ENCODE measurements around the gene BTRC.
"Not testable (repeated sequence)": the region's sequence is repeated elsewhere in the genome, so short reads cannot be mapped to it uniquely, and the experiment has no call there.

The BTRC gene

DNA sequence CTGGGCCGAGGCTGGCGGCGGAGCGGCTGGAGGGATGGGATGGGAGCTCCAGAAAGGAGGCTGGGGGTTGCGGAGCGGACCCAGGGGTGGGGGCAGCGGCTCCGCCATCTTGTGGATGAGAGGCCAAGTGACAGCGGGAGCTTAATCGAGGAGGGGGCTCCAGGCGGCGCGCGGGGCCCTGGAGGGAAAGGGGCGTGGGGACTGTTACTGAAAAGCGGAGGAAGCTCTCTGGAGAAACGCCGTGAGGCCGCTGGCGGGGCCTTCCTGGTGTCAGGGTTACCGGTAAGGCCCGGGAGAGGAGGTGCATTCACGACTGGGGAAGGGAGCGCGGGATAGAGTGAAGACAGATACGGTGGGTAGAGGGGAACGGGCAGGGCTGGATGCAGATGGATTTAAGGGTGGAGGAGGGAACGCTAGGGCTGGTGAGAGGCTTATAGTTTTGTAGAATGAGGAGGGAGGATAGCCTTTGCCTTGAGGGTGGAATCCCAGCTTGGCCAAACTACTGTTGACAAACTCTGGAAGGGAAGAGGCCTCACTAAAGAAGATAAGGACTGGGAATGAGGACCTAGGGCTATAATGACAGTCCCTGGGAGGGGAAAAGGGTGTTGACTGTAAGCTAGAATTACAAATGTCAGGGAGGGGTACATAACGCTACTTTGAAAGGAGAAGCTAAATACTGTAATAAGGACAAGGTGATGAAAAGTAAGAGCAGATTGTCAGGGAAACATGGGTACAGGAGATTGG lies 535 bp downstream of the BTRC start:
- TF ChIP-seq, protein P1, sequence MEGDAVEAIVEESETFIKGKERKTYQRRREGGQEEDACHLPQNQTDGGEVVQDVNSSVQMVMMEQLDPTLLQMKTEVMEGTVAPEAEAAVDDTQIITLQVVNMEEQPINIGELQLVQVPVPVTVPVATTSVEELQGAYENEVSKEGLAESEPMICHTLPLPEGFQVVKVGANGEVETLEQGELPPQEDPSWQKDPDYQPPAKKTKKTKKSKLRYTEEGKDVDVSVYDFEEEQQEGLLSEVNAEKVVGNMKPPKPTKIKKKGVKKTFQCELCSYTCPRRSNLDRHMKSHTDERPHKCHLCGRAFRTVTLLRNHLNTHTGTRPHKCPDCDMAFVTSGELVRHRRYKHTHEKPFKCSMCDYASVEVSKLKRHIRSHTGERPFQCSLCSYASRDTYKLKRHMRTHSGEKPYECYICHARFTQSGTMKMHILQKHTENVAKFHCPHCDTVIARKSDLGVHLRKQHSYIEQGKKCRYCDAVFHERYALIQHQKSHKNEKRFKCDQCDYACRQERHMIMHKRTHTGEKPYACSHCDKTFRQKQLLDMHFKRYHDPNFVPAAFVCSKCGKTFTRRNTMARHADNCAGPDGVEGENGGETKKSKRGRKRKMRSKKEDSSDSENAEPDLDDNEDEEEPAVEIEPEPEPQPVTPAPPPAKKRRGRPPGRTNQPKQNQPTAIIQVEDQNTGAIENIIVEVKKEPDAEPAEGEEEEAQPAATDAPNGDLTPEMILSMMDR (IDR thresholded peaks at IDR 0.05): no peak
- Mint-ChIP-seq H3K27me3 (ENCODE audit: low read depth, poor library complexity) (peaks cover 20% of the 10 kb centered on the region), H3K4me3 (peak overlapping the region; percentile 97)

DNA sequence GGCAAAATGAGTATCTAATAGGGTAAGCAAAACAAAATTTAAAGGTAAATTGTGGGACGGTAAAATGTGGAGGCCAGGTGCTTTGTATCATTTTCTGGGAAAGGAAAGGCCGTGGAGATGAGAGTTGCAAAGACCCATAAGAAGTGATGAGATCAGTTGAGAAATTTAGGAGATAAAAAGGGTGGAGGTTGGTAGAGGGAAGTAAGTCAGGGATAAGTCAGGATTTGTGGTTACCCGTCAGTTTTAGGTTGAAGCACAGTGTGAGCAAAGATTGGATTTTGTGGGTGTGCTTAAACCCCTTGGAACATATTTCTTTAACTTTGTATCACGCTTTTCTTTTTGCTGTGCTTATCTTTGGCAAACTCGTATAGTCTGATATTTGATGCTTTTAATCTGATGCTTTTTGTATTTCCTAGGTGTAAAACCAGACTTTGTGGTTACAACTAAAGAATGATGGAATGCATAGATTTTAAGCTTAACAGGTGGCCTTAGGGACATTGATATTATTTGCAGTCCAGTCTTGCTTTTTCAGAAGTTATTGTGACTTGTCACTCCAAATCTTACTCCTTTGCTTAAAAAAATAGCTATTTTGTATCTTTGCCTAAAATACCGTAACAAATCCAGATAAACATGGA lies 1.2 kb downstream of the BTRC start:
- H3K4me1 Mint-ChIP-seq: peaks cover 21% of the 10 kb centered on the region
- peaks cover 14% of the 10 kb centered on the region for H3K36me3 Mint-ChIP-seq (ENCODE audit: low read depth)
- H3K27me3 Mint-ChIP-seq (ENCODE audit: low read depth, poor library complexity): peaks cover 18% of the 10 kb centered on the region
- peak overlapping the region; percentile 97 for H3K4me3 Mint-ChIP-seq
- TF ChIP-seq, protein P1 (IDR thresholded peaks at IDR 0.05): no peak
- no peaks in the 10 kb centered on the region for H3K9me3 Mint-ChIP-seq
- peak overlapping the region; percentile 99 for H3K27ac Mint-ChIP-seq
- no peak for DNase-seq

More for the DNA sequence above, 535 bp downstream of the BTRC start:
- DNase-seq: peak; percentile 83
- H3K27ac Mint-ChIP-seq: peak overlapping the region; percentile 99
- H3K36me3 Mint-ChIP-seq (ENCODE audit: low read depth): peaks cover 14% of the 10 kb centered on the region
- no peaks in the 10 kb centered on the region for H3K9me3 Mint-ChIP-seq
- peaks cover 21% of the 10 kb centered on the region for H3K4me1 Mint-ChIP-seq

DNA sequence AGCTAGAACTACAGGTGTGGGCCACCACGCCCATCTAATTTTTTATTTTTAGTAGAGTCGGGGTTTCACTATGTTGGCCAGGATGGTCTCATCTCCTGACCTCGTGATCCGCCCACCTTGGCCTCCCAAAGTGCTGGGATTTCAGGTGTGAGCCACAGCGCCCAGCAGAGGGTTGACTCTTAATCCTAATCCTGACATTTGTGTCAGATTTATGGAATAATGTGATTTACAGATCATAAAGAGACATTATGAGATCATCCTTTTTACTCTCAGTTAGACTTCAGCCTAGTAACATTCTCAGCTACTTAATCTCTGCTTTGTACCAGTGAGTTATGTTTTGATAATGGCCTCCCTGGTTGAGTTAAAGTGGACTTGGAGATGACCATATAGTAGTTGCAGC lies 2.2 kb downstream of the BTRC start:
- Mint-ChIP-seq H3K9me3 (no peaks in the 10 kb centered on the region), H3K4me3 (peak overlapping the region; percentile 38), H3K36me3 (ENCODE audit: low read depth) (peaks cover 14% of the 10 kb centered on the region), H3K4me1 (peaks cover 21% of the 10 kb centered on the region), H3K27ac (no peak overlapping the region), H3K27me3 (ENCODE audit: low read depth, poor library complexity) (peaks cover 11% of the 10 kb centered on the region)
- no peak for DNase-seq
- TF ChIP-seq, protein P1 (IDR thresholded peaks at IDR 0.05): no peak

DNA sequence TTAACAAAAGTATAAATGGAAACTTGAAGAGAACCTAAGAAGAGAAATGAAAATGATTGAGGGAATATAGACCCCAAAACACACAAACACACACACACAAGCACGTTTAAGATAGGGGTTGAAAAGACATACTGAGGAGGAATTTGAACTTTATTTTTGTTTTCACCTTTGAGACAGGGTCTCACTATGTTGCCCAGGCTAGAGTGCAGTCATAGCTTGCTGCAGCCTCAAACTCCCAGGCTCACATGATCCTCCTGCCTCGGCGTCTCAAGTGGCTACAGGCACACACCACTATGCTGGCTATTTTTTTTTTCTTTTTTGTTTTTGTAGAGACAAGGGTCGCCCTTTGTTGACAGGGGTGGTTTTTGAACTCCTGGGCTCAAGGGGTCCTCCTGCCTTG lies 4.0 kb downstream of the BTRC start:
- Mint-ChIP-seq H3K36me3 (ENCODE audit: low read depth) (peaks cover 26% of the 10 kb centered on the region), H3K27me3 (ENCODE audit: low read depth, poor library complexity) (peaks cover 3% of the 10 kb centered on the region), H3K4me3 (no peak overlapping the region), H3K9me3 (no peaks in the 10 kb centered on the region), H3K4me1 (peaks cover 21% of the 10 kb centered on the region), H3K27ac (no peak overlapping the region)
- DNase-seq: no peak
- TF ChIP-seq, protein P1 (IDR thresholded peaks at IDR 0.05): no peak

DNA sequence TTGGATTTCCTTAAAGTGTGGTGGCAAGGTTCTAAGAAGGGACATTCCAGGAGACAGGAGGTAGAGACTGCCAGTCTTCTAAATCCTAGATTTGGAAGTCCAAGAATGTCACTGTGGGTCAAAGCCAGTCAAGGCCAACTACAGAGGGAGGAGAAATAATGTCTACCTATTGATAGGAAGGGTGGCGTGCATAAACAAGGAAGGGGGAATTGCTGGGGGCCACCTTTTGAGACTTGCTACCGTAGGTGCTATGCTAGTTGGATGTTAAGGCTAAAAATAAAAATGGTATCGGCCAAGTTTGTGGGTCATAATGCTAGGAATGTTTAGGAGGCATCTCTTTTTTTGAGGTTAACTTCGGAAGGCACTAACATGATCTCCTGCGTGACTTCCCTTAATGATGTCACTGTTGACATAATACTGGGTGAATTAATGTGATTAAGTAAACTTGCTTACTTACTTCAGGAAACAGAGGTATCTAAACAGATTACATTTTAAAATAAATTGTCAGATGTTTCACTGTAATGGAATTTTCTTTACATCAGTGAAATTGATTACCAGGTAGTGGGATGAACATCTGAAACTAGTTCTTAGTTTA lies 4.8 kb downstream of the BTRC start:
- Mint-ChIP-seq H3K9me3 (no peaks in the 10 kb centered on the region), H3K4me1 (peaks cover 21% of the 10 kb centered on the region), H3K4me3 (no peak overlapping the region), H3K36me3 (ENCODE audit: low read depth) (peaks cover 26% of the 10 kb centered on the region), H3K27me3 (ENCODE audit: low read depth, poor library complexity) (peaks cover 3% of the 10 kb centered on the region), H3K27ac (no peak overlapping the region)
- TF ChIP-seq, protein P1 (IDR thresholded peaks at IDR 0.05): no peak
- DNase-seq: no peak

DNA sequence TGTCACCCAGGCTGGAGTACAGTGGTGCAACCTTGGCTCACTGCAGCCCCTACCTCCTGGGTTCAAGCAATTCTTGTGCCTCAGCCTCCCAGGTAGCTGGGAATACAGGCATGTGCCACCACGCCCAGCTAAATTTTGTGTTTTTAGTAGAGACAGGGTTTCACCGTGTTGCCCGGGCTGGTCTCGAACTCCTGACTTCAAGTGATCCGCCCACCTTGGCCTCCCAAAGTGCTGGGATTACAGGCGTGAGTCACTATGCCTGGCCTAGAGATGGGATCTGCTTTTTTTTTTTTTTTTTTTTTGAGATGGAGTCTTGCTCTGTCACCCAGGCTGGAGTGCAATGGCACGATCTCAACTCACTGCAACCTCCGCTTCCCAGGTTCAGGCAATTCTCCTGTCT lies 6.1 kb downstream of the BTRC start:
- not testable (repeated sequence) for H3K4me3 Mint-ChIP-seq; H3K27ac Mint-ChIP-seq; DNase-seq; H3K27me3 Mint-ChIP-seq (ENCODE audit: low read depth, poor library complexity); H3K9me3 Mint-ChIP-seq
- H3K4me1 Mint-ChIP-seq: peaks cover 13% of the 10 kb centered on the region
- peaks cover 26% of the 10 kb centered on the region for H3K36me3 Mint-ChIP-seq (ENCODE audit: low read depth)

DNA sequence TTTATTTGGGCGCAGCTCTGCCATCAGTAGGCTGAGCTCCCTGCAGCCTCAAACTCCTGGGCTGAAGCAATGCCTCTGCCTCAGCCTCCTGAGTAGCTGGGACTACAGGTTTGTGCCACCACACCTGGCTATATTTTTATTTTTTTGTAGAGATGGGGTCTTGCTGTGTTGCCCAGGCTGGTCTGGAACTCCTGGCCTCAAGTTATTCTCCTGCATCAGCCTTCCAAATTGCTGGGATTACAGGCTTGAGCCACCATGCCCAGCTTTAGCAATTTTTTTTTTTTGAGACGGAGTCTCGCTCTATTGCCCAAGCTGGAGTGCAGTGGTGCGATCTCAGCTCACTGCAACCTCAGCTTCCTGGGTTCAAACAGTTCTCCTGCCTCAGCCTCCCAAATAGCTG lies 6.9 kb downstream of the BTRC start:
- H3K4me1 Mint-ChIP-seq; H3K27ac Mint-ChIP-seq; H3K9me3 Mint-ChIP-seq; DNase-seq; H3K27me3 Mint-ChIP-seq (ENCODE audit: low read depth, poor library complexity); H3K4me3 Mint-ChIP-seq: not testable (repeated sequence)
- H3K36me3 Mint-ChIP-seq (ENCODE audit: low read depth): peaks cover 26% of the 10 kb centered on the region
